H9 (cell line): Measurements from ENCODE around the gene B4GALNT4. TPM values are rescaled to one million over a fixed set of nuclear protein-coding genes. Genes with fewer than 3 reads are reported as not detected.

Experiments used
- DNase-seq: peaks from one replicate; pipeline ENCODE4 v3.0.0-alpha.2; 2017
- H2AFZ ChIP-seq: one replicate; pipeline ENCODE4 v1.6.1; 2013; ENCODE audit warnings: mild to moderate bottlenecking, low read length, control low read depth, moderate library complexity
- H2AK5ac ChIP-seq: 2 replicates; pipeline ENCODE4 v1.6.1; 2013; ENCODE audit warnings: low read length, control low read depth, mixed read lengths; ENCODE audit not compliant: insufficient read length
- H2BK120ac ChIP-seq: one replicate; pipeline ENCODE4 v1.6.1; 2013; ENCODE audit warnings: low read depth, mild to moderate bottlenecking, low read length, control low read depth, inconsistent platforms; ENCODE audit not compliant: poor library complexity, severe bottlenecking
- H2BK12ac ChIP-seq: 2 replicates; pipeline ENCODE4 v1.6.1; 2013; ENCODE audit warnings: low read length, control low read depth, mixed read lengths, low read depth; ENCODE audit not compliant: insufficient read length
- H2BK15ac ChIP-seq: 2 replicates; pipeline ENCODE4 v1.6.1; 2013; ENCODE audit warnings: low read depth, low read length, control low read depth
- H2BK20ac ChIP-seq: one replicate; pipeline ENCODE4 v1.6.1; 2013; ENCODE audit warnings: low read depth, mild to moderate bottlenecking, low read length, control low read depth, inconsistent platforms; ENCODE audit not compliant: poor library complexity, severe bottlenecking
- H2BK5ac ChIP-seq: 2 replicates; pipeline ENCODE4 v1.6.1; 2013; ENCODE audit warnings: low read length, control low read depth, mixed read lengths; ENCODE audit not compliant: insufficient read length
- H3K14ac ChIP-seq: 2 replicates; pipeline ENCODE4 v1.6.1; 2013; ENCODE audit warnings: low read length, control low read depth; ENCODE audit not compliant: insufficient read depth
- H3K18ac ChIP-seq: 2 replicates; pipeline ENCODE4 v1.6.1; 2013; ENCODE audit warnings: low read depth, mild to moderate bottlenecking, mixed read lengths, low read length, control low read depth; ENCODE audit not compliant: insufficient read length
- H3K23ac ChIP-seq: 2 replicates; pipeline ENCODE4 v1.6.1; 2013; ENCODE audit warnings: low read length, control low read depth, mixed read lengths, low read depth; ENCODE audit not compliant: insufficient read length
- H3K23me2 ChIP-seq: 2 replicates; pipeline ENCODE4 v1.6.1; 2013; ENCODE audit warnings: low read depth, mild to moderate bottlenecking, mixed read lengths, low read length, control low read depth; ENCODE audit not compliant: insufficient read length, poor library complexity, severe bottlenecking
- H3K27ac ChIP-seq: 2 replicates; pipeline ENCODE4 v1.5.1; 2013; ENCODE audit warnings: low read length, control low read depth, mixed read lengths, low read depth; ENCODE audit not compliant: insufficient read length
- H3K27me3 ChIP-seq: 2 replicates; pipeline ENCODE4 v1.6.1; 2013; ENCODE audit warnings: low read length, control low read depth, inconsistent platforms; ENCODE audit not compliant: insufficient read depth
- H3K4ac ChIP-seq: 2 replicates; pipeline ENCODE4 v1.6.1; 2013; ENCODE audit warnings: low read depth, mild to moderate bottlenecking, control low read depth, inconsistent platforms, low read length, moderate library complexity
- H3K4me1 ChIP-seq: 2 replicates; pipeline ENCODE4 v1.6.1; 2013; ENCODE audit warnings: low read length, control low read depth, inconsistent platforms; ENCODE audit not compliant: insufficient read depth
- H3K4me2 ChIP-seq: 2 replicates; pipeline ENCODE4 v1.6.1; 2013; ENCODE audit warnings: low read length, control low read depth, mixed read lengths; ENCODE audit not compliant: insufficient read length, insufficient read depth
- H3K56ac ChIP-seq: 2 replicates; pipeline ENCODE4 v1.6.1; 2013; ENCODE audit warnings: low read depth, mild to moderate bottlenecking, mixed read lengths, low read length, control low read depth; ENCODE audit not compliant: insufficient read length
- H3K79me1 ChIP-seq: 2 replicates; pipeline ENCODE4 v1.6.1; 2013; ENCODE audit warnings: low read depth, mild to moderate bottlenecking, moderate library complexity, low read length, control low read depth, inconsistent platforms; ENCODE audit not compliant: insufficient read depth, poor library complexity, severe bottlenecking
- H3K79me2 ChIP-seq: 2 replicates; pipeline ENCODE4 v1.6.1; 2013; ENCODE audit warnings: low read length, control low read depth, inconsistent platforms; ENCODE audit not compliant: insufficient read depth
- H3K9ac ChIP-seq: 2 replicates; pipeline ENCODE4 v1.6.1; 2013; ENCODE audit warnings: low read length, control low read depth, mixed read lengths; ENCODE audit not compliant: insufficient read length; ENCODE audit errors: extremely low read depth
- H3K9me3 ChIP-seq: one replicate; pipeline ENCODE4 v1.6.1; 2013; ENCODE audit warnings: low read depth, low read length, inconsistent platforms; ENCODE audit not compliant: control insufficient read depth
- H3T11ph ChIP-seq: one replicate; pipeline ENCODE4 v1.6.1; 2013; ENCODE audit warnings: mild to moderate bottlenecking, low read length, control low read depth, inconsistent platforms
- H4K20me1 ChIP-seq: one replicate; pipeline ENCODE4 v1.6.1; 2013; ENCODE audit not compliant: control insufficient read depth, insufficient read length, insufficient read depth
- H4K5ac ChIP-seq: 2 replicates; pipeline ENCODE4 v1.6.1; 2013; ENCODE audit warnings: low read depth, mild to moderate bottlenecking, mixed read lengths, low read length, control low read depth; ENCODE audit not compliant: insufficient read length
- H4K8ac ChIP-seq: replicated peaks from 2 replicates; pipeline ENCODE4 v1.6.1; 2013; ENCODE audit warnings: low read length, control low read depth, mixed read lengths, low read depth; ENCODE audit not compliant: insufficient read length
- H4K91ac ChIP-seq: 2 replicates; pipeline ENCODE4 v1.6.1; 2013; ENCODE audit warnings: low read depth, mild to moderate bottlenecking, moderate library complexity, mixed read lengths, low read length, control low read depth; ENCODE audit not compliant: insufficient read length
- H3K27ac Mint-ChIP-seq, 3 experiments: 2 replicates in 2 of 3; 3 replicates in 1 of 3; pipeline ENCODE4 v1.8.0; 2020 to 2021; ENCODE audit warnings: mixed read lengths in 3 of 3, mild to moderate bottlenecking in 1 of 3, moderate library complexity in 1 of 3
- H3K27me3 Mint-ChIP-seq: 2 replicates; pipeline ENCODE4 v1.8.0; 2021; ENCODE audit warnings: low read depth, mild to moderate bottlenecking, moderate library complexity, mixed read lengths
- H3K36me3 Mint-ChIP-seq, 3 experiments: 2 replicates in 2 of 3; 3 replicates in 1 of 3; pipeline ENCODE4 v1.8.0; 2020 to 2021; ENCODE audit warnings: low read depth in 3 of 3, mixed read lengths in 3 of 3; ENCODE audit not compliant: insufficient read depth in 1 of 3
- H3K4me1 Mint-ChIP-seq, 2 experiments: 2 replicates each; pipeline ENCODE4 v1.8.0; 2020; ENCODE audit warnings: mixed read lengths in 2 of 2
- H3K4me3 Mint-ChIP-seq, 2 experiments: 2 replicates in 1 of 2; 3 replicates in 1 of 2; pipeline ENCODE4 v1.8.0; 2020 to 2021; ENCODE audit warnings: mild to moderate bottlenecking in 2 of 2, mixed read lengths in 2 of 2, moderate library complexity in 1 of 2
- H3K9me3 Mint-ChIP-seq, 2 experiments: 2 replicates in 1 of 2; 3 replicates in 1 of 2; pipeline ENCODE4 v1.8.0; 2020; ENCODE audit warnings: mild to moderate bottlenecking in 2 of 2, mixed read lengths in 2 of 2, moderate library complexity in 1 of 2
- whole genome bisulfite sequencing: extraction: QIAGEN DNeasy Blood & Tissue Kit; methylation state at CpG from one replicate; pipeline ENCODE4 v1.1.7; 2013; ENCODE audit warnings: missing lambda C conversion rate, low lambda C conversion rate, mixed read lengths; ENCODE audit not compliant: insufficient read length; ENCODE audit errors: extremely low coverage; 5-methylcytosine and 5-hydroxymethylcytosine counted together
- total RNA-seq: library from RNA; stranded (reverse); gene quantifications from 2 replicates; pipeline ENCODE4 v1.2.1, GENCODE V29; 2021
- TF ChIP-seq, protein P1 (sequence below): fragments of 200-600 bp; sonication (generic); conservative IDR thresholded peaks from 3 replicates; pipeline ENCODE4 v1.8.0; 2021; ENCODE audit warnings: antibody characterized with exemption, mild to moderate bottlenecking

The B4GALNT4 gene
- total RNA-seq, 1 experiment from 2014 or later: 105 TPM

DNA sequence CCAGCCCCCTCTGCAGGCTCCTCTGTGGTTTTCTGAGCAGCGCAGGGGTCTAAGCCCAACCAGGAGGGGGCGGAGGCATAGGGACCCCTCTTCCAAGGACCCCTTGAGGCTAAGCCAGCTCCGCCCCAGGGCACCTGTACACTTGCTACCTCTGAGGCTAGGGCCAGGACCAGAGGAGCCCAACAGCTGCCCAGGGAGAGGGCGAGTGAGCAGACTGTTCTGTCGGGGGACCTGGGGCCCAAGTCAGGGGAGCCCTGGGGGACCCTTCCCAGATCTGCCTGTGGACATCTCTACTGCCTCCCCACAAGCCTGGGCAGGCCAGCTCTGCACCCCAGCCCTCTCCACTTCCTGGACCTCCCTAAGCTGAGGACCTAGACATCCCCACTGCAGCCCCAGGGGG lies 1.8 kb downstream of the B4GALNT4 start:
- no peaks in the 10 kb centered on the region for H3K23me2 ChIP-seq
- no peak overlapping the region for H3K9ac ChIP-seq
- no peak overlapping the region for H3K4ac ChIP-seq
- no peak overlapping the region for H2BK5ac ChIP-seq
- no peak overlapping the region for H3K18ac ChIP-seq
- H4K91ac ChIP-seq: no peak overlapping the region
- H3K9me3 Mint-ChIP-seq: peaks cover 0 to 4% of the 10 kb centered on the region in 2 experiments; a peak in 2 of 5 replicates
- peak overlapping the region; percentile 77 to 90 for H3K4me3 Mint-ChIP-seq
- H3K4me1 ChIP-seq: no peaks in the 10 kb centered on the region
- H3K27me3 ChIP-seq: no peaks in the 10 kb centered on the region
- H4K8ac ChIP-seq: no peak overlapping the region
- no peak overlapping the region for H3T11ph ChIP-seq
- no peak overlapping the region for H2AK5ac ChIP-seq
- peak overlapping the region in 2 of 3 experiments; percentile 85 to 94; a peak in 4 of 7 replicates for H3K27ac Mint-ChIP-seq
- H3K27ac ChIP-seq: no peak overlapping the region
- no peak overlapping the region for H3K56ac ChIP-seq
- peaks cover 15% of the 10 kb centered on the region for H3K27me3 Mint-ChIP-seq
- no peak overlapping the region for H2BK20ac ChIP-seq
- no peaks in the 10 kb centered on the region for H3K9me3 ChIP-seq
- H3K14ac ChIP-seq: no peak overlapping the region
- H4K20me1 ChIP-seq: no peaks in the 10 kb centered on the region
- H4K5ac ChIP-seq: no peak overlapping the region
- peaks cover 9% of the 10 kb centered on the region for H3K79me1 ChIP-seq
- TF ChIP-seq, protein P1, sequence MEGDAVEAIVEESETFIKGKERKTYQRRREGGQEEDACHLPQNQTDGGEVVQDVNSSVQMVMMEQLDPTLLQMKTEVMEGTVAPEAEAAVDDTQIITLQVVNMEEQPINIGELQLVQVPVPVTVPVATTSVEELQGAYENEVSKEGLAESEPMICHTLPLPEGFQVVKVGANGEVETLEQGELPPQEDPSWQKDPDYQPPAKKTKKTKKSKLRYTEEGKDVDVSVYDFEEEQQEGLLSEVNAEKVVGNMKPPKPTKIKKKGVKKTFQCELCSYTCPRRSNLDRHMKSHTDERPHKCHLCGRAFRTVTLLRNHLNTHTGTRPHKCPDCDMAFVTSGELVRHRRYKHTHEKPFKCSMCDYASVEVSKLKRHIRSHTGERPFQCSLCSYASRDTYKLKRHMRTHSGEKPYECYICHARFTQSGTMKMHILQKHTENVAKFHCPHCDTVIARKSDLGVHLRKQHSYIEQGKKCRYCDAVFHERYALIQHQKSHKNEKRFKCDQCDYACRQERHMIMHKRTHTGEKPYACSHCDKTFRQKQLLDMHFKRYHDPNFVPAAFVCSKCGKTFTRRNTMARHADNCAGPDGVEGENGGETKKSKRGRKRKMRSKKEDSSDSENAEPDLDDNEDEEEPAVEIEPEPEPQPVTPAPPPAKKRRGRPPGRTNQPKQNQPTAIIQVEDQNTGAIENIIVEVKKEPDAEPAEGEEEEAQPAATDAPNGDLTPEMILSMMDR: no peak
- no peak overlapping the region for H3K23ac ChIP-seq
- H3K4me2 ChIP-seq: no peak overlapping the region
- H3K79me2 ChIP-seq: no peaks in the 10 kb centered on the region
- H2BK12ac ChIP-seq: no peak overlapping the region
- H3K4me1 Mint-ChIP-seq: peaks cover 17 to 25% of the 10 kb centered on the region in 2 experiments
- DNase-seq: no peak
- H3K36me3 Mint-ChIP-seq: peaks cover 32 to 40% (median 32%) of the 10 kb centered on the region in 3 experiments
- H2BK15ac ChIP-seq: no peak overlapping the region
- no CpG with 5 or more reads among the region's 5 CpGs for WGBS
- H2BK120ac ChIP-seq: no peak overlapping the region
- H2AFZ ChIP-seq: no peak overlapping the region
